NCI-H128 (cell line): ENCODE measurements around the gene TAX1BP1.

Experiments
- DNase-seq: peaks from one replicate; lab custom pipeline; 2025; ENCODE audit not compliant: unreplicated experiment; lab: John Stamatoyannopoulos, UW

TAX1BP1 gene

DNA sequence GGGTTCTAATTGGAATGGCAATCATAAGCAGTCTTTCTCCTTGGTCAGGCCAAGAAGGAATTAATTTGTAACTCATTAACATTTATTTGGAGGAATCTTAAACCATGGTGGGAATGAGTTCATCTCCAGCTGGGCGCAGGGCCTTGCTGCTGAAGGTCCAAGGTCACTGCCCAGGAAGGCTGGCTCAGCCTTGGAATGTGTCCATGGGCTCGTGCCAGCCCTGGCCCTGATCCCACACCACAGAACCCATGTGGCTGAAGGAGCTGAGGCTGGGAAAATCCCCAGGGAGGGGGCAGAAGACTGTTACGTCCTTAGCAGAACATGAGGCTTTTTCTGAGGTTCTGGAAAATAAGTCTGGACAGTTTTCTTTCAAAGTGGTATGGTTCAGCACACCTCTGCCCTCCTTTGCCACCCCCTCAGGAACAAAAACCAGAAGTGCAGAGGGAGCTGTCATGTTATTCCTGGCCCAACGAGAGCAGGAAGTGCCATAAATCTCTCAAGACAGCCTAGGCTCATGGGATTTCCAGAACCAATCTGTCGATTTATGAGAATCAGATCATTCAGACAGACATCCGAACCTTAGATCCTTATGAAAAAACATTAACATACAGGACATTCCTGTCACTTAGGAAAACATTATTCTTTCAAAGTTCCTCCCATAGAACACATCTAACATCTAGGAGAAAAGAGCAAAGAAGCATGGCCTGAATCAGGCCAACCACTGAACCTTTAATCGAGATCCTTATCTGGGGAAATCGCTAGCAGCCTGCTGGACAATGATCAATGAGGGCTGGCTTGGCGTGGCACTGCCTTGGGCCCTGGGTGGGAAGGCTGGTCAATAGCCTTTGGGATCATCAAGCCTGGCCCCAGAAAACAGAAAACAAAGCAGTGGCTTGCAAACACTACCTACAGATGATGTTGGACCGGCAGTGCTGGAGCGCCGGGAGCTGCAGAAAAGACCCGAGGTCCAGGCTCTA is 134.3 kb downstream of the TAX1BP1 start:
- DNase-seq, result no peak

DNA sequence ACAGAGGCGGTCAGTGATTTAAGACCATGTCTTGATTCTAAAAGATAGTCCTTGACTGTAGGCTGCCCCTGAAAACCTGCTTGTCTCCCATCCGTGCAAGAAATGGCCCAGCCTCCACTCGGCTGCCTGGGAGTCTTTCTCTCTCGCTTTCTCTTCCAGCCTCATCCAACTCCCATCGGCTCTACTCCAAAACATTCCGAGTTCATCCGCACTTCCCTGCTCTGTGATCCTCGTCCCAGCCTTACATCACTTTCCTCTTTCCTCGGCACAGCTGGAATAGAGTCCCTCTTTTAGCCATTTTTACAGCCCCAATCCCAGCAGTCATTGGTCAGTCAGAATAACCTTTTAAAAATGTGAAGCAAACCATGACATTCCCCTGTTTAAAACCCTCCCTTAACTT is 135.1 kb downstream of the TAX1BP1 start:
- no peak for DNase-seq

- DNase-seq, result no peak
Measured at GRCh38 chr7:27875832-27876231, 135.9 kb downstream of the TAX1BP1 start.

GRCh38 chr7:27876756-27877155 is 136.8 kb downstream of the TAX1BP1 start:
- no peak for DNase-seq
